Left ventricle myocardium inferior (tissue), 1 donor: ENCODE measurements around the gene CD38. TPM values are rescaled to one million over a fixed set of nuclear protein-coding genes. Genes with fewer than 3 reads are reported as not detected.

ENCODE experiments used
- DNase-seq: peaks from one replicate; pipeline ENCODE4 v3.0.0-alpha.2; 2020
- H3K27ac ChIP-seq: fragments of 200-600 bp; replicated peaks from 2 replicates; pipeline ENCODE4 v1.8.0; 2021
- H3K27me3 ChIP-seq: fragments of 200-600 bp; 2 replicates; pipeline ENCODE4 v1.8.0; 2021; ENCODE audit warnings: low read depth
- H3K36me3 ChIP-seq: fragments of 200-600 bp; 2 replicates; pipeline ENCODE4 v1.8.0; 2021
- H3K4me1 ChIP-seq: fragments of 200-600 bp; 2 replicates; pipeline ENCODE4 v1.8.0; 2021
- H3K4me3 ChIP-seq: fragments of 200-600 bp; 2 replicates; pipeline ENCODE4 v1.8.0; 2021; ENCODE audit warnings: mild to moderate bottlenecking, moderate library complexity
- H3K9me3 ChIP-seq: fragments of 200-600 bp; replicated peaks from 2 replicates; pipeline ENCODE4 v1.8.0; 2021
- intact Hi-C: fragments of 100-400 bp; cut with micrococcal nuclease; formaldehyde crosslinking; loops from one replicate; pipeline ENCODE4 v1.11.0; 2022
- total RNA-seq: library from RNA; stranded (reverse); fragmentation: NEBNext Ultra II Directional; extraction: Animal tissue kit (Norgen Biotek cat#: 25700); gene quantifications from one replicate; pipeline ENCODE4 v1.2.1, GENCODE V29; 2021
- TF ChIP-seq, protein P1 (sequence below): fragments of 200-600 bp; IDR thresholded peaks from 2 replicates; pipeline ENCODE4 v1.8.0; 2021; ENCODE audit warnings: antibody characterized with exemption, mild to moderate bottlenecking, borderline replicate concordance
- donor health status: DM: no; HTN: yes; CAD: no; lungs with severe emphysema.

CD38 gene
- total RNA-seq, 1 donor from 2014 or later: 1.5 TPM

DNA sequence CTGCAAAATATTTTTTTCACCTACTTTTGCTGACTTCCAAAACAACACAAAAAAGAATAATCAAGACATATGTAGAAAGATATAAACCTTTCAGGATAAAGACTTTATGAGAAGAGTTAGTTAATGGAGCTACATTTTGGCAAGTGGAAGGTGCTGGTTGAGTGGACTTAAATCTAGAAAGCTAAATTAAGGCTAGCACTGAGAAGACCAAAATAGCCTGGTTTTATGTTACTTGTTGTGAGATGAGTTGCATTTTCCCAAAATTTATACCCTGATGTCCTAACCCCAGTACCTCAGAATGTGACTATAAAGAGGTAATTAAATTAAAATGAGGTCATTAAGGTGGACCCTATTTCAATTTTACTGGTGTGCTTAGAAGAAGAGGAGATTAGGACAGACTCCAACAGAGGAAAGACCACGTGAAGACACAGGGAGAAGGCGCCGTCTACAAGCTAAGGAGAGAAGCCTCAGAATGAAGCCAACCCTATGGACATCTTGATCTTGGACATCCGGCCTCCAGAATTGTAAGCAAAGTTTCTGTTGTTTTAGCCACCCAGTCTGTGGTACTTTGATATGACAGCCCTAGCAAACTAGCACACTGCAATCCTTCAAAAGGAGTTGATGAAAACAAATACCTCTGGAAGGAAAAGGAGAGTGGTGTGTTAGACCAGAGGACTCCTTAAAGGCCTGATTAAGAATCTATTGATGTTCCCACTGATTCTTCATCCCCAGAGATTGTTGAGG lies 93.0 kb downstream of the CD38 start:
- Histone ChIP-seq H3K9me3 (no peaks in the 10 kb centered on the region), H3K27me3 (no peaks in the 10 kb centered on the region), H3K36me3 (no peaks in the 10 kb centered on the region), H3K4me3 (no peak overlapping the region), H3K27ac (no peak overlapping the region), H3K4me1 (no peaks in the 10 kb centered on the region)
- TF ChIP-seq, protein P1, sequence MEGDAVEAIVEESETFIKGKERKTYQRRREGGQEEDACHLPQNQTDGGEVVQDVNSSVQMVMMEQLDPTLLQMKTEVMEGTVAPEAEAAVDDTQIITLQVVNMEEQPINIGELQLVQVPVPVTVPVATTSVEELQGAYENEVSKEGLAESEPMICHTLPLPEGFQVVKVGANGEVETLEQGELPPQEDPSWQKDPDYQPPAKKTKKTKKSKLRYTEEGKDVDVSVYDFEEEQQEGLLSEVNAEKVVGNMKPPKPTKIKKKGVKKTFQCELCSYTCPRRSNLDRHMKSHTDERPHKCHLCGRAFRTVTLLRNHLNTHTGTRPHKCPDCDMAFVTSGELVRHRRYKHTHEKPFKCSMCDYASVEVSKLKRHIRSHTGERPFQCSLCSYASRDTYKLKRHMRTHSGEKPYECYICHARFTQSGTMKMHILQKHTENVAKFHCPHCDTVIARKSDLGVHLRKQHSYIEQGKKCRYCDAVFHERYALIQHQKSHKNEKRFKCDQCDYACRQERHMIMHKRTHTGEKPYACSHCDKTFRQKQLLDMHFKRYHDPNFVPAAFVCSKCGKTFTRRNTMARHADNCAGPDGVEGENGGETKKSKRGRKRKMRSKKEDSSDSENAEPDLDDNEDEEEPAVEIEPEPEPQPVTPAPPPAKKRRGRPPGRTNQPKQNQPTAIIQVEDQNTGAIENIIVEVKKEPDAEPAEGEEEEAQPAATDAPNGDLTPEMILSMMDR: no peak
- intact Hi-C loops: no loop called here
- no peak for DNase-seq

DNA sequence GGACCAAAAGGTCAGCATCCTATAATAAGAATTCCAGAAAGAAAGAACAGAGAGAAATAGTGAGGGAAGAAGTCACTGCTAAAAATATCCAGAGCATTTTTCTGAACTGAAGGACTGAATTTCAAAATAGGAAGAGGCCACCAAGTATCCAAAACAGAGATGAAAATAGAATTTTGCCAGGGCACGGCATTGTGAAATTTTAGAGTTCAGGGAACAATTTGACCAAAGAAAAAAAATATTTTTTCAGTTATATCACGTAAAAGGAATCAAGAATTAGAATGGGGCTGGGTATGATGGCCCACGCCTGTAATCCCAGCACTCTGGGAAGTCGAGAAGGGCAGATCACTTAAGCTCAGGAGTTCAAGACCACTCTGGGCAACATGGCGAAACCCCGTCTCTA lies 95.0 kb downstream of the CD38 start:
- DNase-seq: no peak
- Histone ChIP-seq H3K4me1 (no peaks in the 10 kb centered on the region), H3K27ac (peak overlapping the region; percentile 69), H3K4me3 (no peak overlapping the region), H3K9me3 (peaks cover 5% of the 10 kb centered on the region), H3K27me3 (no peaks in the 10 kb centered on the region), H3K36me3 (no peaks in the 10 kb centered on the region)
- TF ChIP-seq, protein P1: no peak
- intact Hi-C loops: no loop called here

DNA sequence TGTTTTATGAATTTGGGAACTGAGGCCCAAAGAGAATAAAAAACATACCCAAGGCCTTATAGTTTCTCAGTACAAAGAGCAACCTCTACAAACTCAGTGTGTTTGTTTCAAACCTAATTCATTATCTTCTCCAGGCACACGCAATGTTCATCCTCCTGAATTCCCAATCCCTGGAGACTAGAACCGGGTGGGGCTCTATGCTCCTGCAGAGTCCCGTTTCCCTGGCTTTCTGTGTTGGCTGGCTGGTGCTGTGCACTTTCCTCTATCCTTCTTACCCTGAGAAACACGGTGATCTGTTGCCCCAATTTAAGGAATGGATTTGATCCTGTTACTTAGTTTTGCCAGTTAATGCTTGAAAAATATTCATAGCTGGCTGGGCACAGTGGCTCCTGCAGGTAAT lies 96.5 kb downstream of the CD38 start:
- no peaks in the 10 kb centered on the region for H3K27me3 ChIP-seq
- H3K4me3 ChIP-seq: no peak overlapping the region
- H3K36me3 ChIP-seq: no peaks in the 10 kb centered on the region
- TF ChIP-seq, protein P1: no peak
- H3K27ac ChIP-seq: no peak overlapping the region
- no peaks in the 10 kb centered on the region for H3K4me1 ChIP-seq
- no peak for DNase-seq
- intact Hi-C loops: no loop called here
- peaks cover 5% of the 10 kb centered on the region for H3K9me3 ChIP-seq

GRCh38 chr4:15875663-15876460 lies 97.7 kb downstream of the CD38 start:
- Histone ChIP-seq H3K27me3 (no peaks in the 10 kb centered on the region), H3K4me3 (no peak overlapping the region), H3K9me3 (peaks cover 5% of the 10 kb centered on the region), H3K4me1 (no peaks in the 10 kb centered on the region), H3K36me3 (no peaks in the 10 kb centered on the region), H3K27ac (no peak overlapping the region)
- intact Hi-C loops: no loop called here
- TF ChIP-seq, protein P1: no peak
- DNase-seq: no peak

DNA sequence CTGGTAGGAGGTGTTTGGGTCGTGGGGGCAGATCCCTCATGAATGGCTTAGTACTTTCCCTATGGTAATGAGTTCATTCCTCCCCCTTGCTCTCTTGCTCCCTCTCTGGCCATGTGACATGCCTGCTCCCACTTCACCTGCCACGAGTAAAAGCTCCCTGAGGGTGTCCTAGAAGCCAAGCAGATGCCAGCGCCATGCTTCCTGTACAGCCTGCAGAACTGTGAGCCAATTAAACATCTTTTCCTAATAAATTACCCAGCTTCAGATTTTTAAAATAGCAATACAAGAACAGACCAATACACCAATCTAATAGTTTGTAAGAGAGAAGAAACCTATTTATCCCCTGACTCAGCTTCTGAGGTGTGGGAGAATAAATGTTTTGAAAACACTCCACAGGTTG lies 99.9 kb downstream of the CD38 start:
- intact Hi-C loops: no loop called here
- no peak for DNase-seq
- no peaks in the 10 kb centered on the region for H3K4me1 ChIP-seq
- no peak overlapping the region for H3K27ac ChIP-seq
- no peaks in the 10 kb centered on the region for H3K36me3 ChIP-seq
- H3K4me3 ChIP-seq: no peak overlapping the region
- no peaks in the 10 kb centered on the region for H3K27me3 ChIP-seq
- TF ChIP-seq, protein P1: no peak
- peaks cover 5% of the 10 kb centered on the region for H3K9me3 ChIP-seq
